ENCODE measurements around the gene BNIP5.

DNA sequence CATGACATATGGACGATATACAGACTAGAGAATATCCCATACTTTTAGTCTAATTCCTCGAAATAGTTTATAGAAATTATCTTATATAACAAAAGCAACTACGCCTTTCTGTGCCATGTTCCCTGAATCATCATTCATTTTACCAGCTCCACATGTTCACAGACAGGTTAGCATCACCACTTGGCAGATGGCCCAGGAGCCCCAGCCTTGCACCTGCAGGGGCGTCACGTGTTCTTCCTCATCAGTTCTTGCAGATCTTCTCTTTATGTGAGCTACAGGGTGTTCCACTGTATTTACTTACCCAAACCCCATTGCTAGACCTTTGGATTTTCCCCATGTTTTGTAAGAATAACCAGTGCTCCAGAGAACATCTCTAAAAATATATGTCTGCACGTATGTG, 12.6 kb upstream of the BNIP5 start:
- TF ChIP-seq GATA2 (IDR thresholded peaks at IDR 0.05; ENCODE audit: low read depth, low read length) (no peak), GATA3 (IDR thresholded peaks at IDR 0.05; ENCODE audit: low read depth, low read length) (no peak)
